Loucy (cell line): ENCODE data around the gene NKAIN2.

ENCODE experiments used
- H2AFZ ChIP-seq: fragments of 200-600 bp; sonication (generic); 2 replicates; pipeline ENCODE4 v1.6.0; 2016; ENCODE audit warnings: antibody characterized with exemption, mild to moderate bottlenecking, low read length, moderate library complexity
- H3F3A ChIP-seq: fragments of 200-600 bp; 2 replicates; pipeline ENCODE4 v1.6.0; 2016; ENCODE audit warnings: antibody characterized with exemption, low read depth, mild to moderate bottlenecking
- H3K27me3 ChIP-seq: fragments of 200-600 bp; sonication (generic); 2 replicates; pipeline ENCODE4 v1.6.1; 2014; ENCODE audit warnings: low read length, mild to moderate bottlenecking; ENCODE audit not compliant: insufficient read depth, poor library complexity, severe bottlenecking
- H3K36me3 ChIP-seq: fragments of 200-600 bp; sonication (generic); 2 replicates; pipeline ENCODE4 v1.6.1; 2016; ENCODE audit warnings: low read length; ENCODE audit not compliant: insufficient read depth
- H3K4me1 ChIP-seq: fragments of 200-600 bp; sonication (generic); 2 replicates; pipeline ENCODE4 v1.5.1; 2014; ENCODE audit warnings: low read length, mild to moderate bottlenecking; ENCODE audit not compliant: insufficient read depth, poor library complexity, severe bottlenecking
- H3K4me2 ChIP-seq: fragments of 200-600 bp; sonication (generic); 2 replicates; pipeline ENCODE4 v1.6.0; 2014; ENCODE audit warnings: antibody characterized with exemption, low read length, low read depth, mild to moderate bottlenecking; ENCODE audit not compliant: poor library complexity, severe bottlenecking
- H3K4me3 ChIP-seq: fragments of 200-600 bp; sonication (generic); 2 replicates; pipeline ENCODE4 v1.5.1; 2014; ENCODE audit warnings: low read length, mild to moderate bottlenecking, mixed read lengths; ENCODE audit not compliant: poor library complexity, severe bottlenecking
- H3K79me2 ChIP-seq: fragments of 200-600 bp; sonication (generic); 2 replicates; pipeline ENCODE4 v1.6.1; 2014; ENCODE audit warnings: low read length; ENCODE audit not compliant: insufficient read depth
- H3K9ac ChIP-seq: fragments of 200-600 bp; sonication (generic); 2 replicates; pipeline ENCODE4 v1.6.0; 2014; ENCODE audit warnings: mild to moderate bottlenecking, low read depth, low read length, moderate library complexity; ENCODE audit not compliant: poor library complexity, severe bottlenecking
- H3K9me2 ChIP-seq: fragments of 200-600 bp; sonication (generic); replicated peaks from 2 replicates; pipeline ENCODE4 v1.6.1; 2016; ENCODE audit warnings: low read depth, low read length, mixed read lengths
- H3K9me3 ChIP-seq: fragments of 200-600 bp; sonication (generic); 2 replicates; pipeline ENCODE4 v1.6.1; 2014; ENCODE audit warnings: mild to moderate bottlenecking, antibody characterized with exemption, low read length, low read depth; ENCODE audit not compliant: insufficient read depth
- H4K20me1 ChIP-seq: fragments of 200-600 bp; sonication (generic); 2 replicates; pipeline ENCODE4 v1.6.0; 2014; ENCODE audit warnings: antibody characterized with exemption, low read length, mild to moderate bottlenecking; ENCODE audit not compliant: insufficient read depth, poor library complexity, severe bottlenecking
- EZH2phosphoT487 ChIP-seq: fragments of 200-600 bp; IDR thresholded peaks from 2 replicates; pipeline ENCODE4 v1.6.1; 2018; ENCODE audit warnings: antibody characterized with exemption, mild to moderate bottlenecking, moderate library complexity, borderline replicate concordance
- TF ChIP-seq, protein P1 (sequence below): fragments of 200-600 bp; sonication (generic); conservative IDR thresholded peaks from 2 replicates; pipeline ENCODE4 v1.5.1; 2014; ENCODE audit warnings: mild to moderate bottlenecking, antibody characterized with exemption, low read length

The NKAIN2 gene

DNA sequence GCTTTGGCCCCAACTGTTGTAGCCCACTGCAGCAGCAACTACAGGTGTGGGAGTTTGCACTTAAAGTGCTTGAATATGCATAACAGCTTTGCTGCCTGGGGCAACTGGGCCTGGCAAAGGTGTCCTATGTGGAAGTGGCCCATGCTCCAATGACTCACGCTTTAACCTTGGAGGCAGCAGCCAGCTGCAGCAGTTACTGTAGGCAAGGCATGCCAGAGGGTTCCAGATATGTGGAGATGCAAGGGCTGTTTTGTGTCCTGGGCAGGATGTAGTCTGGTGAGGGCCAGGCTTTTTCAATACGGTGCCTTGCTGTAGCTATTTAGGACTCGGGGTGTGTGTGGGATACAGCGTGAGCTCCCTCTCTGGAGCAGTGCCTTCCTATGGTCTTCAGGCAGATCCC lies 150.3 kb downstream of the NKAIN2 start:
- TF ChIP-seq EZH2phosphoT487 = no peak
- TF ChIP-seq, protein P1, sequence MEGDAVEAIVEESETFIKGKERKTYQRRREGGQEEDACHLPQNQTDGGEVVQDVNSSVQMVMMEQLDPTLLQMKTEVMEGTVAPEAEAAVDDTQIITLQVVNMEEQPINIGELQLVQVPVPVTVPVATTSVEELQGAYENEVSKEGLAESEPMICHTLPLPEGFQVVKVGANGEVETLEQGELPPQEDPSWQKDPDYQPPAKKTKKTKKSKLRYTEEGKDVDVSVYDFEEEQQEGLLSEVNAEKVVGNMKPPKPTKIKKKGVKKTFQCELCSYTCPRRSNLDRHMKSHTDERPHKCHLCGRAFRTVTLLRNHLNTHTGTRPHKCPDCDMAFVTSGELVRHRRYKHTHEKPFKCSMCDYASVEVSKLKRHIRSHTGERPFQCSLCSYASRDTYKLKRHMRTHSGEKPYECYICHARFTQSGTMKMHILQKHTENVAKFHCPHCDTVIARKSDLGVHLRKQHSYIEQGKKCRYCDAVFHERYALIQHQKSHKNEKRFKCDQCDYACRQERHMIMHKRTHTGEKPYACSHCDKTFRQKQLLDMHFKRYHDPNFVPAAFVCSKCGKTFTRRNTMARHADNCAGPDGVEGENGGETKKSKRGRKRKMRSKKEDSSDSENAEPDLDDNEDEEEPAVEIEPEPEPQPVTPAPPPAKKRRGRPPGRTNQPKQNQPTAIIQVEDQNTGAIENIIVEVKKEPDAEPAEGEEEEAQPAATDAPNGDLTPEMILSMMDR = no peak
- no peak overlapping the region for H3K9ac ChIP-seq
- H3K4me2 ChIP-seq = no peak overlapping the region
- H3K4me3 ChIP-seq = no peak overlapping the region
- H4K20me1 ChIP-seq = no peaks in the 10 kb centered on the region
- no peaks in the 10 kb centered on the region for H3K79me2 ChIP-seq
- H2AFZ ChIP-seq = no peak overlapping the region
- no peaks in the 10 kb centered on the region for H3K27me3 ChIP-seq
- no peaks in the 10 kb centered on the region for H3F3A ChIP-seq
- no peaks in the 10 kb centered on the region for H3K9me2 ChIP-seq
- H3K36me3 ChIP-seq = no peaks in the 10 kb centered on the region
- H3K9me3 ChIP-seq = peaks cover 4% of the 10 kb centered on the region; the same call in 1 of the 2 replicates
- H3K4me1 ChIP-seq = no peaks in the 10 kb centered on the region

DNA sequence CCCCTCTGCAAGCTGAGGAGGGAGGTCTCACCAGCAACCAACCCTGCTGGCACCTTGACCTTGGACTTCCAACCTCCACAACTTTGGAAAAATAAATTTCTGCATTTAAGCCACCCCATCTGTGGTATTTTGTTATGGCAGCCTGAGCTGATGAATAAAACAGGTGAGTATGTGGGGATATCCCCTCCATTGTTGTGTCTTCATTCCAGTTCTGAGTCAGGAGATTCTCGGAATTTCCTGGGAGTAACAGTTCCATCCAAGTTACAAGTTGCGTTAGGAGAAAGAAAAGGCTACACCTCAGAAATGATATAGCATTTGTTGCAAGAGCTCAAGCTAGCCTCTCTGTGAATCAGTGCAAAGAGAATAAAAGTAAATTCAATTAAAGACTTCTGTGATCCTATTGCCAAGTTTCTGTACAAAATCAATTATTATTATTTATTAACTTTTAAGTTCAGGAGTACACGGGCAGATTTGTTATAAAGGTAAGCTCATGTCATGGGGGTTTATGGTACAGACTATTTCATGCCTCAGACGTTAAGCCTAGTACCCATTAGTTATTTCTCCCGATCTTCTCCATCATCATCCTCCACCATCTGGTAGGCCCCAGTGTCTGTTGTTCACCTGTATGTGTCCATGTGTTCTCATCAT lies 153.0 kb downstream of the NKAIN2 start:
- TF ChIP-seq, protein P1 = no peak
- no peak for TF ChIP-seq EZH2phosphoT487
- no peaks in the 10 kb centered on the region for H3K27me3 ChIP-seq
- H4K20me1 ChIP-seq = no peaks in the 10 kb centered on the region
- no peaks in the 10 kb centered on the region for H3K4me1 ChIP-seq
- H3K9me2 ChIP-seq = no peaks in the 10 kb centered on the region
- no peak overlapping the region for H2AFZ ChIP-seq
- H3K4me3 ChIP-seq = no peak overlapping the region
- H3K9ac ChIP-seq = no peak overlapping the region
- H3K36me3 ChIP-seq = no peaks in the 10 kb centered on the region
- H3K9me3 ChIP-seq = peaks cover 4% of the 10 kb centered on the region; the same call in 1 of the 2 replicates
- no peak overlapping the region for H3K4me2 ChIP-seq
- H3F3A ChIP-seq = no peaks in the 10 kb centered on the region
- H3K79me2 ChIP-seq = no peaks in the 10 kb centered on the region

DNA sequence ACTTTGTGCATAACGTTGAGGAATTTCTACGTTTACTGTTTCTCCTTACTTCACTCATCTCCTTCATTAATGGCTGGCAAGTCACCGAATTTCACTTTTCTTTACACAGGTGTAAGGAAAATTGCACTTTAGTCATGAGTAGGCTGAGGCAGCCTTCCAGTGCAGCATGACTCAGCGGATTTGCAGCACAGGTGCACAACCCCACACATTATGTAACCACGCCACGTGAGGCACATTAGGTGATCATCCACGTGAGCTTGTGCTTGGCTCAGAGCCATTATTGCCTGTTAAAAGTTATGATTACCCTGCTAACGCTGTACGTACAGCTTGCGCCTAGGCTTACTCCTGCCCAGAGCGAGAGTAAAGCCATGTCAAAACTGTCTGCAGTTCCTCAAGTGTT lies 158.8 kb downstream of the NKAIN2 start:
- H3K4me3 ChIP-seq = no peak overlapping the region
- H3K4me1 ChIP-seq = peaks cover 3% of the 10 kb centered on the region
- no peaks in the 10 kb centered on the region for H3F3A ChIP-seq
- H4K20me1 ChIP-seq = no peaks in the 10 kb centered on the region
- no peaks in the 10 kb centered on the region for H3K9me2 ChIP-seq
- H3K27me3 ChIP-seq = no peaks in the 10 kb centered on the region
- no peaks in the 10 kb centered on the region for H3K36me3 ChIP-seq
- H3K79me2 ChIP-seq = no peaks in the 10 kb centered on the region
- H3K9me3 ChIP-seq = no peaks in the 10 kb centered on the region
- no peak overlapping the region for H3K9ac ChIP-seq
- TF ChIP-seq EZH2phosphoT487 = no peak
- TF ChIP-seq, protein P1 = no peak
- no peak overlapping the region for H2AFZ ChIP-seq
- no peak overlapping the region for H3K4me2 ChIP-seq
